ENCODE measurements around the gene LGI2. TPM values are rescaled to one million over a fixed set of nuclear protein-coding genes. Genes with fewer than 3 reads are reported as not detected.
"Not testable (repeated sequence)": the region's sequence is repeated elsewhere in the genome, so short reads cannot be mapped to it uniquely, and the experiment has no call there.

Gene LGI2
- total and polyA plus RNA-seq, 7 donors, result 0.08 to 1.0 (median 0.32) TPM

- intact Hi-C loops (cut with DNase I), result no loop called here
- no peaks in the 10 kb centered on the region for H3K36me3 ChIP-seq (ENCODE audit: insufficient read depth in 1 of 2, low read depth in 1 of 2)
- WGBS, 3 donors, result 43 to 46% (median 46%) methylated on average over 5 of the region's 5 CpGs
- DNase-seq, result no peak
- TF ChIP-seq, protein P1, sequence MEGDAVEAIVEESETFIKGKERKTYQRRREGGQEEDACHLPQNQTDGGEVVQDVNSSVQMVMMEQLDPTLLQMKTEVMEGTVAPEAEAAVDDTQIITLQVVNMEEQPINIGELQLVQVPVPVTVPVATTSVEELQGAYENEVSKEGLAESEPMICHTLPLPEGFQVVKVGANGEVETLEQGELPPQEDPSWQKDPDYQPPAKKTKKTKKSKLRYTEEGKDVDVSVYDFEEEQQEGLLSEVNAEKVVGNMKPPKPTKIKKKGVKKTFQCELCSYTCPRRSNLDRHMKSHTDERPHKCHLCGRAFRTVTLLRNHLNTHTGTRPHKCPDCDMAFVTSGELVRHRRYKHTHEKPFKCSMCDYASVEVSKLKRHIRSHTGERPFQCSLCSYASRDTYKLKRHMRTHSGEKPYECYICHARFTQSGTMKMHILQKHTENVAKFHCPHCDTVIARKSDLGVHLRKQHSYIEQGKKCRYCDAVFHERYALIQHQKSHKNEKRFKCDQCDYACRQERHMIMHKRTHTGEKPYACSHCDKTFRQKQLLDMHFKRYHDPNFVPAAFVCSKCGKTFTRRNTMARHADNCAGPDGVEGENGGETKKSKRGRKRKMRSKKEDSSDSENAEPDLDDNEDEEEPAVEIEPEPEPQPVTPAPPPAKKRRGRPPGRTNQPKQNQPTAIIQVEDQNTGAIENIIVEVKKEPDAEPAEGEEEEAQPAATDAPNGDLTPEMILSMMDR (IDR thresholded peaks at IDR 0.05), result no peak
- H3K27me3 ChIP-seq (ENCODE audit: insufficient read depth in 3 of 3, low read length in 2 of 3), result peaks cover 0 to 4% (median 0%) of the 10 kb centered on the region in 3 donors
- H3K27ac ChIP-seq, result no peak overlapping the region
- H3K4me1 ChIP-seq, result no peaks in the 10 kb centered on the region
- H3K4me3 ChIP-seq, result no peak overlapping the region
- H3K9me3 ChIP-seq, result no peaks in the 10 kb centered on the region
- no peak for ATAC-seq
Observed at GRCh38 chr4:25065431-25065858, 34.7 kb upstream of the LGI2 start.

- H3K4me1 ChIP-seq; H3K9me3 ChIP-seq; H3K4me3 ChIP-seq; DNase-seq; H3K36me3 ChIP-seq (ENCODE audit: insufficient read depth in 1 of 2, low read depth in 1 of 2); H3K27me3 ChIP-seq (ENCODE audit: insufficient read depth in 3 of 3, low read length in 2 of 3); H3K27ac ChIP-seq; intact Hi-C loops (cut with DNase I); ATAC-seq: not testable (repeated sequence)
- 99 to 100% (median 100%) methylated on average over 1 of the region's 1 CpG for WGBS, 3 donors
Observed at GRCh38 chr4:25064447-25064846, 33.7 kb upstream of the LGI2 start.

DNA sequence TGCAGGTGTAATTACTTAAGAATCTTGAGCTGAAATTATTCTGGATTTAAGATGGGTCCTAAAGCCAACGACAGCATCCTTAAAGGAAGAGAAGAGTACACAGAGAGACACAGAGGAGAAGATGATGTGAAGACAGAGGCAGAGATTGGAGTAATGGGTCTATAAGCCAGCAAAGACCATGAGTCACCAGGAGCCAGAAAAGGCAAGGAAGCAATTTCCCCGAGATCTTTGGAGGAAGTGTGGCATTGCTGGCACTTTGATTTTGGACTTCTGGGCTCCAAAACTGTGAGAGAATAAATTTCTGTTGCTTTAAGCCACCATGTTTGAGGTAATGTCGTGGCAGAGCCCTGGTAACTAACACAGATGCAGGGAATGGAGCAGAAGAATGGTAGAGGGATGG is 32.4 kb upstream of the LGI2 start:
- H3K27ac ChIP-seq, result no peak overlapping the region
- WGBS, 3 donors, result 48 to 64% (median 48%) methylated on average over 3 of the region's 3 CpGs
- peaks cover 0 to 4% (median 0%) of the 10 kb centered on the region in 3 donors for H3K27me3 ChIP-seq (ENCODE audit: insufficient read depth in 3 of 3, low read length in 2 of 3)
- H3K4me3 ChIP-seq, result no peak overlapping the region
- intact Hi-C loops (cut with DNase I), result no loop called here
- no peak for DNase-seq
- no peaks in the 10 kb centered on the region for H3K36me3 ChIP-seq (ENCODE audit: insufficient read depth in 1 of 2, low read depth in 1 of 2)
- no peaks in the 10 kb centered on the region for H3K4me1 ChIP-seq
- TF ChIP-seq, protein P1 (IDR thresholded peaks at IDR 0.05), result no peak
- H3K9me3 ChIP-seq, result no peaks in the 10 kb centered on the region
- ATAC-seq, result no peak

DNA sequence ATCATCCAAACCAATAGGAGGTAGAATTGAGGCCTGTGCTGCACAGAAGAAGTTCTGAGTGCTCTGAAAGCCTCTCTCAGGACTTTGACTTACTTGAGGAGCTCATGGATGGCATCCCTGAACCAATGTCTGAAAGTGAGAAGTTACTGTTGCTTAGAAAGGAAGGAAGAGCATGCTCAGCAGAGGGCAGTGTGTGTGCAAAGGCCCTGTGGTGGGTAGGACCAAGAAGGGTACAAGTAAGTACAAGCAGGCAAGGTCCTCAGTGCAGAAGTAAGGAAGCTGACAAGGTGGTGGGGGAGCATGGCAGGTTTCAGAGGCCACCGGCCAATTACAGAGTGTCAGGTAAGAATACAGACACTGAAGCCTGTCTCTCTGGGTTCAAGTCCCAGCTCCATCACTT is 31.4 kb upstream of the LGI2 start:
- Histone ChIP-seq H3K4me3 (no peak overlapping the region), H3K27me3 (ENCODE audit: insufficient read depth in 3 of 3, low read length in 2 of 3) (peaks cover 0 to 2% (median 0%) of the 10 kb centered on the region in 3 donors), H3K9me3 (no peaks in the 10 kb centered on the region), H3K36me3 (ENCODE audit: insufficient read depth in 1 of 2, low read depth in 1 of 2) (no peaks in the 10 kb centered on the region), H3K4me1 (no peaks in the 10 kb centered on the region), H3K27ac (no peak overlapping the region)
- TF ChIP-seq, protein P1 (IDR thresholded peaks at IDR 0.05), result no peak
- no peak for ATAC-seq
- intact Hi-C loops (cut with DNase I), result no loop called here
- WGBS, 3 donors, result 98 to 100% (median 100%) methylated on average over 1 of the region's 1 CpG
- DNase-seq, result no peak

GRCh38 chr4:25061602-25062001 is 30.9 kb upstream of the LGI2 start:
- Histone ChIP-seq H3K27ac (no peak overlapping the region), H3K4me1 (no peaks in the 10 kb centered on the region), H3K36me3 (ENCODE audit: insufficient read depth in 1 of 2, low read depth in 1 of 2) (no peaks in the 10 kb centered on the region), H3K9me3 (no peaks in the 10 kb centered on the region), H3K27me3 (ENCODE audit: insufficient read depth in 3 of 3, low read length in 2 of 3) (no peaks in the 10 kb centered on the region), H3K4me3 (no peak overlapping the region)
- no peak for DNase-seq
- intact Hi-C loops (cut with DNase I), result no loop called here
- TF ChIP-seq, protein P1 (IDR thresholded peaks at IDR 0.05), result no peak
- ATAC-seq, result no peak
- WGBS, 3 donors, result 90 to 95% (median 92%) methylated on average over 4 of the region's 4 CpGs
